GM12878 (cell line): Measurements from ENCODE around the gene EFNA1. TPM values are rescaled to one million over a fixed set of nuclear protein-coding genes. Genes with fewer than 3 reads are reported as not detected.

Experiments
- BCLAF1 ChIP-seq: fragments of 450-650 bp; IDR thresholded peaks from 2 replicates; pipeline ENCODE4 v1.6.1; 2017; ENCODE audit warnings: antibody characterized with exemption, mild to moderate bottlenecking, moderate library complexity
- BHLHE40 ChIP-seq, 2 experiments: fragments of 450-650 bp in 1 of 2; IDR thresholded peaks; 2 replicates each; pipeline ENCODE4 v1.6.1; 2011 to 2017; ENCODE audit warnings: low read depth in 2 of 2, borderline replicate concordance in 1 of 2, improper control_type of control experiment in 1 of 2, low read length in 1 of 2, mild to moderate bottlenecking in 1 of 2
- BMI1 ChIP-seq: fragments of 450-650 bp; IDR thresholded peaks from 2 replicates; pipeline ENCODE4 v1.6.1; 2016; ENCODE audit warnings: mild to moderate bottlenecking, moderate library complexity, borderline replicate concordance
- CHD1 ChIP-seq: IDR thresholded peaks from 2 replicates; pipeline ENCODE4 v1.6.1; 2012; ENCODE audit warnings: low read depth, low read length, improper control_type of control experiment
- CREB1 ChIP-seq: IDR thresholded peaks from 2 replicates; pipeline ENCODE4 v1.6.1; 2012; ENCODE audit warnings: low read depth, mild to moderate bottlenecking, inconsistent platforms
- DPF2 ChIP-seq: fragments of 450-650 bp; IDR thresholded peaks from 2 replicates; pipeline ENCODE4 v1.6.1; 2017; ENCODE audit warnings: mild to moderate bottlenecking
- EED ChIP-seq: sonication (generic); IDR thresholded peaks from 2 replicates; pipeline ENCODE4 v1.6.1; 2016; ENCODE audit warnings: antibody characterized with exemption, low read depth
- EZH2 ChIP-seq: IDR thresholded peaks from 2 replicates; pipeline ENCODE4 v1.6.1; 2012; ENCODE audit warnings: low read depth, mild to moderate bottlenecking, control low read depth, inconsistent platforms, low read length, borderline replicate concordance; ENCODE audit not compliant: control insufficient read depth
- IRF5 ChIP-seq: fragments of 450-650 bp; IDR thresholded peaks from 2 replicates; pipeline ENCODE4 v1.6.1; 2017; ENCODE audit warnings: borderline replicate concordance
- KLF5 ChIP-seq: fragments of 450-650 bp; IDR thresholded peaks from 2 replicates; pipeline ENCODE4 v1.6.1; 2014; ENCODE audit warnings: mild to moderate bottlenecking; ENCODE audit not compliant: partially characterized antibody
- POLR2A ChIP-seq: IDR thresholded peaks from 2 replicates; pipeline ENCODE4 v1.6.1; 2011; ENCODE audit warnings: low read depth, mild to moderate bottlenecking, low read length
- RFX5 ChIP-seq: IDR thresholded peaks from 2 replicates; pipeline ENCODE4 v1.6.1; 2011; ENCODE audit warnings: low read depth, low read length, improper control_type of control experiment
- SMC3 ChIP-seq: IDR thresholded peaks from 2 replicates; pipeline ENCODE4 v1.6.1; 2011; ENCODE audit warnings: low read length, improper control_type of control experiment, borderline replicate concordance
- TAF1 ChIP-seq: IDR thresholded peaks from 2 replicates; pipeline ENCODE4 v1.6.1; 2011; ENCODE audit warnings: mild to moderate bottlenecking, low read depth, low read length, borderline replicate concordance
- USF2 ChIP-seq: IDR thresholded peaks from 2 replicates; pipeline ENCODE4 v1.6.1; 2011; ENCODE audit warnings: low read depth, low read length, improper control_type of control experiment, borderline replicate concordance
- YBX1 ChIP-seq: fragments of 450-650 bp; IDR thresholded peaks from 2 replicates; pipeline ENCODE4 v1.6.1; 2016; ENCODE audit warnings: antibody characterized with exemption
- polyA plus RNA-seq, 11 experiments: library from polyadenylated mRNA; depleted of rRNA in 4 of 11; unstranded in 6 of 11; stranded (reverse) in 5 of 11; fragments of >200 nt; fragmentation: Nextera tagmentation in 4 of 11; fragmentation: Illumina TruSeq in 1 of 11; extraction: Ambion mirVana in 4 of 11; extraction: Trizol in 1 of 11; gene quantifications; 1 replicate in 1 of 11; 2 replicates in 10 of 11; pipeline versions ENCODE4 v1.2.1 to v1.2.3, GENCODE V29; 2011 to 2016; ENCODE audit warnings: inconsistent platforms in 2 of 11, missing spikeins in 2 of 11, low read depth in 1 of 11
- total RNA-seq, 4 experiments: library from RNA; depleted of rRNA in 3 of 4; stranded (reverse); fragments of >200 nt in 3 of 4; fragmentation: Illumina TruSeq in 1 of 4; extraction: Trizol in 1 of 4; gene quantifications; 2 replicates each; pipeline versions ENCODE4 v1.2.1 to v1.2.3, GENCODE V29; 2013 to 2021
- TF ChIP-seq, protein P1 (sequence below): IDR thresholded peaks from 2 replicates; pipeline ENCODE4 v1.6.1; 2012; ENCODE audit warnings: low read depth, low read length, improper control_type of control experiment
- TF ChIP-seq, protein P2 (sequence below): fragments of 450-650 bp; formaldehyde crosslinking; IDR thresholded peaks from 2 replicates; pipeline ENCODE4 v1.4.0; 2020; ENCODE audit warnings: mild to moderate bottlenecking, moderate library complexity
- TF ChIP-seq, protein P3 (sequence below): IDR thresholded peaks from 2 replicates; pipeline ENCODE4 v1.6.1; 2011; ENCODE audit warnings: borderline replicate concordance, low read depth, mild to moderate bottlenecking, moderate library complexity, low read length; ENCODE audit not compliant: insufficient read depth, poor library complexity, severe bottlenecking

Gene EFNA1
- total and polyA plus RNA-seq, 10 of the 15 experiments (the other 5 are each of a cell fraction or from before 2014, with no cell fraction given) = 0.13 to 7.5 (median 0.28) TPM; not detected in 5

- peak; percentile 60; the same call in 1 of the 2 replicates for TF ChIP-seq TAF1
- TF ChIP-seq, protein P1, sequence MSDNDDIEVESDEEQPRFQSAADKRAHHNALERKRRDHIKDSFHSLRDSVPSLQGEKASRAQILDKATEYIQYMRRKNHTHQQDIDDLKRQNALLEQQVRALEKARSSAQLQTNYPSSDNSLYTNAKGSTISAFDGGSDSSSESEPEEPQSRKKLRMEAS = peak; percentile 12; the same call in 1 of the 2 replicates
- no peak for TF ChIP-seq SMC3
- TF ChIP-seq DPF2 = 0 out of 2 replicates have a peak, but pooled peaks have one; percentile 27
- TF ChIP-seq BMI1 = no peak
- no peak for TF ChIP-seq RFX5
- TF ChIP-seq YBX1 = no peak
- no peak for TF ChIP-seq IRF5
- TF ChIP-seq CHD1 = no peak
- peak; percentile 74 to 90; a peak in 3 of 4 replicates for TF ChIP-seq BHLHE40 (IDR thresholded peaks at IDR 0.05; ENCODE audit: borderline replicate concordance in 1 of 2, low read depth in 2 of 2, low read length in 1 of 2)
- no peak for TF ChIP-seq EZH2
- TF ChIP-seq, protein P2, sequence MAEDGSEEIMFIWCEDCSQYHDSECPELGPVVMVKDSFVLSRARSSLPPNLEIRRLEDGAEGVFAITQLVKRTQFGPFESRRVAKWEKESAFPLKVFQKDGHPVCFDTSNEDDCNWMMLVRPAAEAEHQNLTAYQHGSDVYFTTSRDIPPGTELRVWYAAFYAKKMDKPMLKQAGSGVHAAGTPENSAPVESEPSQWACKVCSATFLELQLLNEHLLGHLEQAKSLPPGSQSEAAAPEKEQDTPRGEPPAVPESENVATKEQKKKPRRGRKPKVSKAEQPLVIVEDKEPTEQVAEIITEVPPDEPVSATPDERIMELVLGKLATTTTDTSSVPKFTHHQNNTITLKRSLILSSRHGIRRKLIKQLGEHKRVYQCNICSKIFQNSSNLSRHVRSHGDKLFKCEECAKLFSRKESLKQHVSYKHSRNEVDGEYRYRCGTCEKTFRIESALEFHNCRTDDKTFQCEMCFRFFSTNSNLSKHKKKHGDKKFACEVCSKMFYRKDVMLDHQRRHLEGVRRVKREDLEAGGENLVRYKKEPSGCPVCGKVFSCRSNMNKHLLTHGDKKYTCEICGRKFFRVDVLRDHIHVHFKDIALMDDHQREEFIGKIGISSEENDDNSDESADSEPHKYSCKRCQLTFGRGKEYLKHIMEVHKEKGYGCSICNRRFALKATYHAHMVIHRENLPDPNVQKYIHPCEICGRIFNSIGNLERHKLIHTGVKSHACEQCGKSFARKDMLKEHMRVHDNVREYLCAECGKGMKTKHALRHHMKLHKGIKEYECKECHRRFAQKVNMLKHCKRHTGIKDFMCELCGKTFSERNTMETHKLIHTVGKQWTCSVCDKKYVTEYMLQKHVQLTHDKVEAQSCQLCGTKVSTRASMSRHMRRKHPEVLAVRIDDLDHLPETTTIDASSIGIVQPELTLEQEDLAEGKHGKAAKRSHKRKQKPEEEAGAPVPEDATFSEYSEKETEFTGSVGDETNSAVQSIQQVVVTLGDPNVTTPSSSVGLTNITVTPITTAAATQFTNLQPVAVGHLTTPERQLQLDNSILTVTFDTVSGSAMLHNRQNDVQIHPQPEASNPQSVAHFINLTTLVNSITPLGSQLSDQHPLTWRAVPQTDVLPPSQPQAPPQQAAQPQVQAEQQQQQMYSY = no peak
- TF ChIP-seq CREB1 = peak; percentile 59
- TF ChIP-seq, protein P3, sequence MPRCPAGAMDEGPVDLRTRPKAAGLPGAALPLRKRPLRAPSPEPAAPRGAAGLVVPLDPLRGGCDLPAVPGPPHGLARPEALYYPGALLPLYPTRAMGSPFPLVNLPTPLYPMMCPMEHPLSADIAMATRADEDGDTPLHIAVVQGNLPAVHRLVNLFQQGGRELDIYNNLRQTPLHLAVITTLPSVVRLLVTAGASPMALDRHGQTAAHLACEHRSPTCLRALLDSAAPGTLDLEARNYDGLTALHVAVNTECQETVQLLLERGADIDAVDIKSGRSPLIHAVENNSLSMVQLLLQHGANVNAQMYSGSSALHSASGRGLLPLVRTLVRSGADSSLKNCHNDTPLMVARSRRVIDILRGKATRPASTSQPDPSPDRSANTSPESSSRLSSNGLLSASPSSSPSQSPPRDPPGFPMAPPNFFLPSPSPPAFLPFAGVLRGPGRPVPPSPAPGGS = peak; percentile 28
- TF ChIP-seq BCLAF1 = no peak
- TF ChIP-seq POLR2A = peak; percentile 93
- TF ChIP-seq KLF5 = peak; percentile 66
- TF ChIP-seq USF2 = no peak
- TF ChIP-seq EED = peak; percentile 51; the same call in 1 of the 2 replicates
Observed at GRCh38 chr1:155135415-155136028, 7.8 kb downstream of the EFNA1 start, which contains the start of gene SLC50A1 (continued).
